Ovary (tissue), 3 donors: Measurements from ENCODE around the gene HGF.

Experiments used
- POLR2A ChIP-seq: fragments of 450-650 bp; IDR thresholded peaks from one replicate; pipeline ENCODE4 v1.6.1; 2017; ENCODE audit warnings: antibody characterized with exemption, mild to moderate bottlenecking, moderate library complexity
- TF ChIP-seq, protein P1 (sequence below), 3 donors: fragments of 450-650 bp in 2 of 3; fragments of 200-600 bp in 1 of 3; IDR thresholded peaks; one replicate each; pipeline versions ENCODE4 v1.5.1 to v1.8.0; 2016 to 2022; ENCODE audit warnings: antibody characterized with exemption in 3 of 3, mild to moderate bottlenecking in 1 of 3
- donor health status: DM: no; HTN: no; CAD: no.

- TF ChIP-seq, protein P1, sequence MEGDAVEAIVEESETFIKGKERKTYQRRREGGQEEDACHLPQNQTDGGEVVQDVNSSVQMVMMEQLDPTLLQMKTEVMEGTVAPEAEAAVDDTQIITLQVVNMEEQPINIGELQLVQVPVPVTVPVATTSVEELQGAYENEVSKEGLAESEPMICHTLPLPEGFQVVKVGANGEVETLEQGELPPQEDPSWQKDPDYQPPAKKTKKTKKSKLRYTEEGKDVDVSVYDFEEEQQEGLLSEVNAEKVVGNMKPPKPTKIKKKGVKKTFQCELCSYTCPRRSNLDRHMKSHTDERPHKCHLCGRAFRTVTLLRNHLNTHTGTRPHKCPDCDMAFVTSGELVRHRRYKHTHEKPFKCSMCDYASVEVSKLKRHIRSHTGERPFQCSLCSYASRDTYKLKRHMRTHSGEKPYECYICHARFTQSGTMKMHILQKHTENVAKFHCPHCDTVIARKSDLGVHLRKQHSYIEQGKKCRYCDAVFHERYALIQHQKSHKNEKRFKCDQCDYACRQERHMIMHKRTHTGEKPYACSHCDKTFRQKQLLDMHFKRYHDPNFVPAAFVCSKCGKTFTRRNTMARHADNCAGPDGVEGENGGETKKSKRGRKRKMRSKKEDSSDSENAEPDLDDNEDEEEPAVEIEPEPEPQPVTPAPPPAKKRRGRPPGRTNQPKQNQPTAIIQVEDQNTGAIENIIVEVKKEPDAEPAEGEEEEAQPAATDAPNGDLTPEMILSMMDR (IDR thresholded peaks at IDR 0.05) = no peak
- no peak for TF ChIP-seq POLR2A
These were observed 6.3 kb upstream of the HGF start for GRCh38 chr7:81776161-81776560.
